ENCODE results near the gene BPIFB2. TPM values are rescaled to one million over a fixed set of nuclear protein-coding genes. Genes with fewer than 3 reads are reported as not detected.
A peak's percentile ranks its signal among the peaks of the same experiment; 100 is the strongest.

The BPIFB2 gene
- polyA plus RNA-seq, 6 donors from 2014 or later: not detected

GRCh38 chr20:33062105-33062824, 54.8 kb downstream of the BPIFB2 start:
- no peak overlapping the region for H3K4me3 Mint-ChIP-seq
- DNase-seq: no peak
- no peaks in the 10 kb centered on the region for H3K36me3 Mint-ChIP-seq
- H3K27ac Mint-ChIP-seq: peak overlapping the region in 2 of 6 donors; percentile 39 to 69
- ATAC-seq (ENCODE audit: low read depth in 2 of 2): no peak
- no peaks in the 10 kb centered on the region for H3K4me1 Mint-ChIP-seq
- peaks cover 3 to 14% (median 10%) of the 10 kb centered on the region in 3 donors for H3K27me3 Mint-ChIP-seq
- H3K9me3 Mint-ChIP-seq: no peaks in the 10 kb centered on the region

GRCh38 chr20:33062825-33063149, 55.3 kb downstream of the BPIFB2 start:
- Mint-ChIP-seq H3K4me1 (no peaks in the 10 kb centered on the region), H3K27me3 (peaks cover 3 to 12% (median 8%) of the 10 kb centered on the region in 3 donors), H3K9me3 (no peaks in the 10 kb centered on the region), H3K27ac (peak overlapping the region in 1 of 6 donors; percentile 69), H3K4me3 (no peak overlapping the region), H3K36me3 (no peaks in the 10 kb centered on the region)
- ATAC-seq (ENCODE audit: low read depth in 2 of 2) (no peak), DNase-seq (no peak)

DNA sequence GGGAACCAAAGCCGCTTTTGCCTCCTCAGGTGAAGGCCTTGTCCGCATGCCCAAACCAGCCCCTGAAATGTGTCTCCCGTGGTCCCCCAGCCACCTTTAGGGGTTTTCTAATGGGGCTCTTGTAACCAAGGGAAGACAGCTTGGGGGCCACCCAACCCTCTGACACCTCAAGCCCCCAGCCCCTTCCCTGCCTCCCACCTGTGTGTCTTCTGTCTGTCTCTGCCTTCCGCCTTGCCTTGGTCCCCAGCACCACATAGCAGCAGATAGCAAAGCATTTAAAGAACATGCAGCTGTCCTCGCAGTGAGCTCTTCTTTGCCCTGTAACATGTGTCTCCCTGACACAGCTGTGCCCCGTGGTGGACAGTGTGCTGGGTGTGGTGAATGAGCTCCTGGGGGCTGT, 55.8 kb downstream of the BPIFB2 start:
- peaks cover 3 to 7% (median 6%) of the 10 kb centered on the region in 3 donors for H3K27me3 Mint-ChIP-seq
- no peaks in the 10 kb centered on the region for H3K9me3 Mint-ChIP-seq
- H3K36me3 Mint-ChIP-seq: no peaks in the 10 kb centered on the region
- H3K27ac Mint-ChIP-seq: no peak overlapping the region
- DNase-seq (no peak), ATAC-seq (ENCODE audit: low read depth in 2 of 2) (no peak)
- H3K4me3 Mint-ChIP-seq: no peak overlapping the region
- no peaks in the 10 kb centered on the region for H3K4me1 Mint-ChIP-seq

DNA sequence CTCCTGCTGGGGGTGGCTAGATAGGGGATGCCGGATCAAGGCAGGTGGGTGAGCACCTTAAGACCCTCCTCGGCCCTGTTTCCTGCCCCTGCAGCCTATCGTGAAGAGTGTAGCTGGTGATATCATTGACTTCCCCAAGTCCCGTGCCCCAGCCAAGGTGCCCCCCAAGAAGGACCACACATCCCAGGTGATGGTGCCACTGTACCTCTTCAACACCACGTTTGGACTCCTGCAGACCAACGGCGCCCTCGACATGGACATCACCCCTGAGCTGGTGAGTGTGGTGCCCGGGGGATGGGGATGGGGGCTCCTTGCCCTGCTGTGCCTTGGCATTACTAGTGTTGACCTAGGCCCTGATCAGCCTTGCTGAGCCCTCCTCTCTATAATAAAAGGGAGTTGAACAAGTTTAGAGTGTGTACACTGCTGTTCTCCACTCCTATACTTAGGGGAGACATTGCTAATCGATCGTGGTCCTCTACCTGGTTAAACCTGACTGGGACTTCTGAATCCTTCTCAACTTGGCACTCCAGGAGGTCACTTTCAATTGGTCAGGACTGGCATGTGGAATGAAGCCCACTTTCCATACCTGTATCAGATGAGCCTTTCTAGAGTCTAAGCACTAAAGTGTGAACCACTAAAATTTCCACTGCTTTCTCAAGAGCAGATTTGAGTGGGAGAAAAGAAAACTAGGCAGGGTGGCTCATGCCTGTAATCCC, 57.2 kb downstream of the BPIFB2 start:
- Mint-ChIP-seq H3K27me3 (peaks cover 3 to 8% (median 6%) of the 10 kb centered on the region in 3 donors), H3K9me3 (no peaks in the 10 kb centered on the region), H3K27ac (no peak overlapping the region), H3K4me1 (no peaks in the 10 kb centered on the region), H3K4me3 (no peak overlapping the region), H3K36me3 (no peaks in the 10 kb centered on the region)
- DNase-seq: no peak
- no peak for ATAC-seq (ENCODE audit: low read depth in 2 of 2)

DNA sequence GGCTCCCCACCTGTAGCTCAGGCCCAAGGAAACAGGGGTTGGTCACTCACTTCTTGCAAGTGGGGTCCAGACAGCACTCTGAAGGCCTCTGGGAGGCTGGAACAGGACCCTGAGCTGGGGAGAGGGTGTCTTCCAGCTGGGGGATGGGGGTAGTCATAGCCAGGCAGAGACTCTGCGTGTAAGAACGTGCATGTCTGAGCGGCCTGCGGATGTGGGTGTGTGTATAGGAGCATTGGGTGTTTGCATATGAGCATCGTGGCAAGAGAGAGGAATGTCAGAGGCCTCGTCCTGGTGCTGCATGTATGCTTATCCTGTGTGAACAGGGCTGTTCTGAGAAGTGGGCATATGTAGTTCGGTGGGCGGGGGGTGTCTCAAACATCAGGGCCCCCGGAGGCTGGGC, 58.3 kb downstream of the BPIFB2 start:
- H3K27ac Mint-ChIP-seq: peak overlapping the region in 1 of 6 donors; percentile 65
- no peak for DNase-seq
- H3K4me3 Mint-ChIP-seq: no peak overlapping the region
- H3K27me3 Mint-ChIP-seq: peaks cover 0 to 9% (median 3%) of the 10 kb centered on the region in 3 donors
- no peaks in the 10 kb centered on the region for H3K4me1 Mint-ChIP-seq
- ATAC-seq (ENCODE audit: low read depth in 2 of 2): no peak
- no peaks in the 10 kb centered on the region for H3K9me3 Mint-ChIP-seq
- no peaks in the 10 kb centered on the region for H3K36me3 Mint-ChIP-seq

DNA sequence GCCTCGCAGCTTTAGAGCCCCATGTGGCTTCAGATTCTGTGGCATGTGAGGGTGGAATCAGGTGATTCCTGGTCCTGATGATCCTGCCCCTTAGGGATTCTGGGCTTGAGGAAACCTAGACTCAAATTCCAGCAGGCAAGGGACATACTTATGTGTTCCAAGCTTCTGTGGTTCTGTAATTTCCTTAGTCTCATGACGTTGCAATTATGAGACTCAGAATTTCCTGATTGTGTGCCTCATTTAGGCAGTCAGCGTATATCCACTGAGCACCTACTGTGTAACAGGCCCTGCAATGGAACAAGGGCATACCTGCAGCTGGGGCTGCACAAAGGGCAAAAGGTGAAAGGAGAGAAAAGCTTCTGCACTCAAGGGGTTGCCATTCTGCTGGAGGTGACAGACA, 60.3 kb downstream of the BPIFB2 start:
- DNase-seq (no peak), ATAC-seq (ENCODE audit: low read depth in 2 of 2) (no peak)
- no peaks in the 10 kb centered on the region for H3K9me3 Mint-ChIP-seq
- no peak overlapping the region for H3K4me3 Mint-ChIP-seq
- H3K4me1 Mint-ChIP-seq: no peaks in the 10 kb centered on the region
- peak overlapping the region in 1 of 6 donors; percentile 16 for H3K27ac Mint-ChIP-seq
- peaks cover 0 to 17% (median 3%) of the 10 kb centered on the region in 3 donors for H3K27me3 Mint-ChIP-seq
- no peaks in the 10 kb centered on the region for H3K36me3 Mint-ChIP-seq

DNA sequence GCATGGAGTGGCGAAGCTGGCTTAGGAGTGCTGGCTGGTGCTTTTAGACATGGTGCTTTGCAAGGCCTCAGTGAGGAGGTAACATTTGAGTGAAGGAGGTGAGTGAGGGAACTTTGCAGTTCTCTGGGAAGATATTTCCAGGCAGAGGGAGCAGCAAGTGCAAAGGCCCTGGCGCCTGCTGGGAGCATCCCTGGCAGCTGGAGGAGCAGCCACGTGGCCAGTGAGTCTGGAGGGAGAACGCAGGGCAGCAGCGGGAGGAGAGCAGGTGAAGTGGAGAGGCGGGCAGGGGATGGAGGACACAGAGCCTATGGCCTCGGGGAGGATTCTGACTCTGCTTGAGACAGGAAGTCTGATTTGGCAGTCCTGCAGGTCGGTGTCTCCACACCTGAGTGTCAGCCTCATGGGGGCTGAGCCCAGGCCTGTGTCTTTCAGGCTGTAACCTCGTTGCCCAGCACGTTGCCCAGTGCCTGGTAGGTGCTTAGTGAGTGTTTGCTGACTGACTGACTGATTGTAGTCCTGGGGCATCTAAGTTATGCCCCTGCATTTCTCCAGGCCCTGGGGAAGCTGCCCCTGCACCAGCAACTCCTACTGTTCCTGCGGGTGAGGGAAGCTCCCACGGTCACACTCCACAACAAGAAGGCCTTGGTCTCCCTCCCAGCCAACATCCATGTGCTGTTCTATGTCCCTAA, 60.9 kb downstream of the BPIFB2 start:
- H3K36me3 Mint-ChIP-seq: no peaks in the 10 kb centered on the region
- no peak overlapping the region for H3K4me3 Mint-ChIP-seq
- H3K27ac Mint-ChIP-seq: no peak overlapping the region
- DNase-seq: no peak
- H3K27me3 Mint-ChIP-seq: peaks cover 0 to 17% (median 3%) of the 10 kb centered on the region in 3 donors
- H3K4me1 Mint-ChIP-seq: no peaks in the 10 kb centered on the region
- no peak for ATAC-seq (ENCODE audit: low read depth in 2 of 2)
- H3K9me3 Mint-ChIP-seq: no peaks in the 10 kb centered on the region

DNA sequence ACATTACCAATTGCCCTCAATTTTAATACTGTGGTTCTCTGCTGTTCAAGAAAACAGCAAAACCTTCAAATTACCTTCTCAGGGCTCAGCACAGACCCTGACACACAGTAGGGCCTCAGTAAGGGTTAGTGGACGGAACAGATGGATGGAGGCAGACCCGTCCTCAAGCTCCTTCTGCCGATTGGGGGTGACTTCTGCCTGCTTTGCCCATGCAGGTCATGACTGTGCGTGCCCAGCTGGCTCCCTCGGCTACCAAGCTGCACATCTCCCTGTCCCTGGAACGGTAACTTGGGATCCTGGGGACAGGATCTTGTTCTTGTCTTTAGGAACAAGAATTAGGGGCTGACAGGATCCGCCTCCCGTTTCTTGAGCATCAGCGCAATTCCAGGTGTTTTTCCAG, 62.2 kb downstream of the BPIFB2 start:
- H3K4me1 Mint-ChIP-seq: no peaks in the 10 kb centered on the region
- DNase-seq: no peak
- no peak for ATAC-seq (ENCODE audit: low read depth in 2 of 2)
- H3K27ac Mint-ChIP-seq: no peak overlapping the region
- no peak overlapping the region for H3K4me3 Mint-ChIP-seq
- H3K36me3 Mint-ChIP-seq: no peaks in the 10 kb centered on the region
- peaks cover under 1 to 23% (median 3%) of the 10 kb centered on the region in 3 donors for H3K27me3 Mint-ChIP-seq
- no peaks in the 10 kb centered on the region for H3K9me3 Mint-ChIP-seq

DNA sequence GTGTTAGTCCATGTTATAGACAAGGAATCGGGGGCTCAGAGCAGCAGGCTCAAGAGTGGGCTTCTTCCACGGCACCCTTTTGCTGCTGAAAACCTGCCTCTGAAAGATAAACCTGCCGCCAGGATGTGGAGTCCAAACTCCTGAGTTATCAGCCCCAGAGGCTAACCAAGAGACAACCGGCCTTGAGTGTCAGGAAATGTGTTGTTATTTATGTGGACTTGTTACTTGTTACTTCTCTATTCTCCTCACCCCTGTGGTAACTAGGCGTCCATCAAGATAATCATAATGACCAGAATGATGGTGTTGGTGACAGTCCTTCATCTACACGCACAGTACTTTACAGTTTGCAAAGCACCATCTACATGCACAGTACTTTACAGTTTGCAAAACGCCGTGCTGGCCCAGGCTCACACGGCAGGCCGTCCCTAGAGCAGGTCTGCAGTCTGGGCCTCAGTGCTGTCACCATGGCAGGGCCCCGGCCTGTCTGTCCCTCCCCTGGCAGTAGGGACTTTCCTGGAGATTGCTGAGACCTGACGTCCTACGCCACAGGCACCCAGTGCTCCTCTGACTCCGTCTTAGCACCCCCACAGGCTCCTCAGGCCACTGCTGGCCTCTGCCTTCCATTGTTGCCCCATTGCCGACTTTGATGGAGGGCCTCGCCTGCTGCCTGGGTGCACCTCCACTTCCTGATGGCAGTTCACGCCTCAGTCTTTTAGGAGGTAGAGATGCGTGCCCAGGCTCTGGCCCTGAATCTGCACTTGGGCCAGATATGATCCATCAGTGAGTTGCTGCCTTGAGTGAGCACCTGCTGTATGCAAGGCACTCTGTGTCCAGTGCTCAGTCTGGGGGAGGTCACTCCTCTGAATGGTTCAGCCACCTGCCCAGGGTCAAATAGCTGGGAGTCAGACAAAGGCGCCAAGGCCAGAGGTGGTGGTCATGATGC, 62.9 kb downstream of the BPIFB2 start:
- DNase-seq (no peak), ATAC-seq (ENCODE audit: low read depth in 2 of 2) (no peak)
- peaks cover under 1 to 30% (median 5%) of the 10 kb centered on the region in 3 donors for H3K27me3 Mint-ChIP-seq
- no peak overlapping the region for H3K4me3 Mint-ChIP-seq
- no peaks in the 10 kb centered on the region for H3K4me1 Mint-ChIP-seq
- H3K27ac Mint-ChIP-seq: no peak overlapping the region
- no peaks in the 10 kb centered on the region for H3K9me3 Mint-ChIP-seq
- H3K36me3 Mint-ChIP-seq: no peaks in the 10 kb centered on the region

DNA sequence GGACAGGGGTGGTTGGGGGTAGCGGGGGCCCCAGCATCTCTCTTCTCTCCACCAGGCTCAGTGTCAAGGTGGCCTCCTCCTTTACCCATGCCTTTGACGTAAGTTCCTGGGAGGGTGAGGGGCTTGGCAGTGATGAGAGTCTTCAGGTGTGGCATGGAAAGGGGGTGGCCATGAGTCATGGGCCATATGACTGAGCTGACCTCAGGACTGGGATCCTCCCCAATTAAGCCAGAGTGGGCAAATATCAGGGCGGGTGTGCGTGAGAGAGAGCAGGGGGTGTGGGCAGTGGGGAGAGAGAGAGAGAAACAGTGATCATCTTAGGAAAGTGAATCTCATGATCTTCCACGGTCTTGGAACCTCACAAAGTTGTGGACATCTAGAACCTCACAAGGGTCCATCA, 63.7 kb downstream of the BPIFB2 start:
- H3K4me3 Mint-ChIP-seq: no peak overlapping the region
- ATAC-seq (ENCODE audit: low read depth in 2 of 2) (no peak), DNase-seq (no peak)
- peaks cover 0 to 36% (median 11%) of the 10 kb centered on the region in 3 donors for H3K27me3 Mint-ChIP-seq
- H3K27ac Mint-ChIP-seq: no peak overlapping the region
- H3K4me1 Mint-ChIP-seq: no peaks in the 10 kb centered on the region
- no peaks in the 10 kb centered on the region for H3K9me3 Mint-ChIP-seq
- H3K36me3 Mint-ChIP-seq: no peaks in the 10 kb centered on the region

- DNase-seq (no peak), ATAC-seq (ENCODE audit: low read depth in 2 of 2) (no peak)
- no peaks in the 10 kb centered on the region for H3K4me1 Mint-ChIP-seq
- H3K36me3 Mint-ChIP-seq: no peaks in the 10 kb centered on the region
- no peak overlapping the region for H3K4me3 Mint-ChIP-seq
- peaks cover 0 to 36% (median 11%) of the 10 kb centered on the region in 3 donors for H3K27me3 Mint-ChIP-seq
- H3K9me3 Mint-ChIP-seq: no peaks in the 10 kb centered on the region
- no peak overlapping the region for H3K27ac Mint-ChIP-seq
These were observed 64.9 kb downstream of the BPIFB2 start for GRCh38 chr20:33072362-33072761.

DNA sequence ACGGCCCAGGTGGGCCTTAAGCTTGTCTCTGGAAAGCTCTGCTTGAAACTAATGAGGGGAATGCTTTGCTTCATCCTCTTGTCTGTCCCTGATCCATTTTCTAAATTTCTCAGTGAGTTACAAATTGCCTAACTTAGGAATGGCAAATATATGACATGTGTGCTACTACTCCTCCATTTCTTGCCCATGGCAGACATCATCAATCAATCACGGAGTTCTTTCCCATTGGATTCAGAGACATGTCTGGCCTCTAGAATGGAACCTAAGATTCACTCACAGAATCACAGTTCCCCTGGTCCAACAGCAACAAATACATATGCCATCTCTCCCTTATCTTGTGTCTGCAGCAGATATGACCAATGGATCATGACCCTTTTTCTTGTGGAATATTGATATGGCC, 65.3 kb downstream of the BPIFB2 start:
- Mint-ChIP-seq H3K27ac (no peak overlapping the region), H3K27me3 (peaks cover 0 to 36% (median 13%) of the 10 kb centered on the region in 3 donors)

More for the DNA sequence above, 65.3 kb downstream of the BPIFB2 start:
- Mint-ChIP-seq H3K4me1 (no peaks in the 10 kb centered on the region), H3K36me3 (no peaks in the 10 kb centered on the region), H3K9me3 (no peaks in the 10 kb centered on the region), H3K4me3 (no peak overlapping the region)
- DNase-seq: no peak
- ATAC-seq (ENCODE audit: low read depth in 2 of 2): no peak
